Measurements from ENCODE around the gene CNIH2.

CNIH2 gene

GRCh38 chr11:66328302-66329144, 50.5 kb downstream of the CNIH2 start (continued):
- no peak for TF ChIP-seq ZNF362 (tag by site-specific recombination; IDR thresholded peaks at IDR 0.05)
- no peak for TF ChIP-seq BCL11A (tag by site-specific recombination; IDR thresholded peaks at IDR 0.05; ENCODE audit: low read depth)
- 0 out of 2 replicates have a peak, but pooled peaks have one; percentile 40 for TF ChIP-seq GLIS1 (tag by site-specific recombination; IDR thresholded peaks at IDR 0.05)
- no peak for TF ChIP-seq PRDM1 (tag by site-specific recombination; IDR thresholded peaks at IDR 0.05)
- no peak for TF ChIP-seq ZNF394 (tag by site-specific recombination; IDR thresholded peaks at IDR 0.05; ENCODE audit: borderline replicate concordance)
- peak; percentile 89 for TF ChIP-seq ZNF2 (tag by site-specific recombination; IDR thresholded peaks at IDR 0.05)
- no peak for TF ChIP-seq ZNF544 (tag by site-specific recombination; IDR thresholded peaks at IDR 0.05)
- no peak for TF ChIP-seq ZNF785 (tag by site-specific recombination; IDR thresholded peaks at IDR 0.05)
- no peak for TF ChIP-seq ZNF292 (tag by site-specific recombination; IDR thresholded peaks at IDR 0.05; ENCODE audit: borderline replicate concordance, low read depth)
- TF ChIP-seq ZNF623 (tag by site-specific recombination; IDR thresholded peaks at IDR 0.05): no peak
- no peak for TF ChIP-seq ZNF513 (tag by site-specific recombination; IDR thresholded peaks at IDR 0.05)
- TF ChIP-seq ZNF629 (tag by site-specific recombination; IDR thresholded peaks at IDR 0.05): 0 out of 2 replicates have a peak, but pooled peaks have one; percentile 11
- TF ChIP-seq HOXA7 (CRISPR knock-in tag; IDR thresholded peaks at IDR 0.05; ENCODE audit: borderline replicate concordance): no peak
- no peak; the same call in 1 of the 2 replicates for TF ChIP-seq KLF8 (tag by site-specific recombination; IDR thresholded peaks at IDR 0.05)
- no peak for TF ChIP-seq ZBTB44 (tag by site-specific recombination; IDR thresholded peaks at IDR 0.05)
- TF ChIP-seq ZNF549 (tag by site-specific recombination; IDR thresholded peaks at IDR 0.05): no peak
- no peak for TF ChIP-seq ZNF596 (tag by site-specific recombination; IDR thresholded peaks at IDR 0.05)
- TF ChIP-seq ZNF624 (tag by site-specific recombination; IDR thresholded peaks at IDR 0.05): no peak
- no peak for TF ChIP-seq SP2 (tag by site-specific recombination; IDR thresholded peaks at IDR 0.05)
- no peak for TF ChIP-seq ZNF791 (tag by site-specific recombination; IDR thresholded peaks at IDR 0.05)
- TF ChIP-seq ZNF416 (tag by site-specific recombination; IDR thresholded peaks at IDR 0.05): no peak
- no peak for TF ChIP-seq ZNF837 (tag by site-specific recombination; IDR thresholded peaks at IDR 0.05)
- no peak for TF ChIP-seq REPIN1 (tag by site-specific recombination; IDR thresholded peaks at IDR 0.05; ENCODE audit: low read depth)
- TF ChIP-seq ZNF175 (tag by site-specific recombination; IDR thresholded peaks at IDR 0.05): no peak
- TF ChIP-seq ELK4 (IDR thresholded peaks at IDR 0.05; ENCODE audit: borderline replicate concordance, low read depth, low read length): no peak
- no peak for TF ChIP-seq BCL6B (tag by site-specific recombination; IDR thresholded peaks at IDR 0.05)
- TF ChIP-seq ZNF555 (tag by site-specific recombination; conservative IDR thresholded peaks at IDR 0.05): no peak
- no peak for TF ChIP-seq REST (tag by site-specific recombination; IDR thresholded peaks at IDR 0.05)
